Smooth muscle cell of the umbilical artery (primary cell): ENCODE data around the gene JAZF1. TPM values are rescaled to one million over a fixed set of nuclear protein-coding genes. Genes with fewer than 3 reads are reported as not detected.

ENCODE experiments used
- total RNA-seq: library from RNA; depleted of rRNA; stranded (reverse); fragments of >200 nt; gene quantifications from 2 replicates; pipeline ENCODE4 v1.2.3, GENCODE V29; 2014

The JAZF1 gene
- total RNA-seq: 11.0 and 13.3 TPM in 2 replicates

GRCh38 chr7:28180364-28181147 lies at the start of gene JAZF1:
Gene JAZF1, minus strand, starts transcription at chr7:28180795.

Other genes with a start within 250 kb of the JAZF1 start
- gene CREB5, start 231.7 kb upstream of the JAZF1 start, total RNA-seq: 1.8 and 4.5 TPM in 2 replicates